IMR-90 (cell line): Measurements from ENCODE around the gene BRD1. TPM values are rescaled to one million over a fixed set of nuclear protein-coding genes. Genes with fewer than 3 reads are reported as not detected.

ENCODE experiments used
- ATAC-seq: fragments of 200-7000 bp; cut with Tn5 transposase; 2 replicates; pipeline ENCODE4 v1.9.1; 2020; ENCODE audit warnings: low read depth, mild to moderate bottlenecking, moderate library complexity
- BruUV-seq: library from RNA; stranded (reverse); fragments of 400-500 nt; replicated peaks from 2 replicates; lab custom pipeline; 2021; lab: Mats Ljungman, UMichigan
- CTCF ChIA-PET: fragments of 300-600 bp; formaldehyde crosslinking; extraction: SDS; loops from one replicate; lab custom pipeline; 2021; ENCODE audit warnings: antibody characterized with exemption; lab: Yijun Ruan, JAX
- POLR2A ChIA-PET: fragments of 300-600 bp; sonication (Branson Sonifier 250); formaldehyde crosslinking; loops from one replicate; lab custom pipeline; 2022; ENCODE audit warnings: antibody characterized with exemption; ENCODE audit not compliant: unreplicated experiment; lab: Charles Lee
- DNase-seq: peaks from one replicate; pipeline ENCODE4 v3.0.0; 2013
- H2AFZ ChIP-seq: replicated peaks from 2 replicates; pipeline ENCODE3; 2013; ENCODE audit warnings: low read length, mild to moderate bottlenecking; ENCODE audit not compliant: poor library complexity
- H2AK5ac ChIP-seq: 2 replicates; pipeline ENCODE4 v1.6.1; 2013; ENCODE audit warnings: low read depth, low read length, inconsistent platforms
- H2AK9ac ChIP-seq: replicated peaks from 2 replicates; pipeline ENCODE3; 2013; ENCODE audit warnings: mild to moderate bottlenecking, low read depth, low read length, moderate library complexity; ENCODE audit not compliant: poor library complexity
- H2BK120ac ChIP-seq: 2 replicates; pipeline ENCODE4 v1.6.1; 2013; ENCODE audit warnings: low read depth, low read length, inconsistent platforms
- H2BK15ac ChIP-seq: 3 replicates; pipeline ENCODE4 v1.6.1; 2013; ENCODE audit warnings: low read depth, low read length, inconsistent platforms
- H2BK20ac ChIP-seq: 2 replicates; pipeline ENCODE4 v1.6.1; 2013; ENCODE audit warnings: low read depth, mild to moderate bottlenecking, inconsistent platforms, low read length, moderate library complexity
- H2BK5ac ChIP-seq: 2 replicates; pipeline ENCODE4 v1.6.1; 2013; ENCODE audit warnings: mild to moderate bottlenecking, low read depth, low read length, inconsistent platforms; ENCODE audit not compliant: poor library complexity, severe bottlenecking
- H3K14ac ChIP-seq: replicated peaks from 2 replicates; pipeline ENCODE4 v1.6.1; 2013; ENCODE audit warnings: low read depth, low read length, inconsistent platforms
- H3K18ac ChIP-seq: 2 replicates; pipeline ENCODE4 v1.6.1; 2013; ENCODE audit warnings: low read depth, low read length, control low read depth
- H3K23ac ChIP-seq: 2 replicates; pipeline ENCODE4 v1.6.1; 2013; ENCODE audit warnings: low read depth, low read length, inconsistent platforms
- H3K27ac ChIP-seq: 2 replicates; pipeline ENCODE4 v1.5.1; 2013; ENCODE audit warnings: mild to moderate bottlenecking, control low read depth, low read length; ENCODE audit not compliant: insufficient read depth
- H3K27me3 ChIP-seq: 2 replicates; pipeline ENCODE4 v1.6.1; 2013; ENCODE audit warnings: low read length; ENCODE audit not compliant: control insufficient read depth, insufficient read depth
- H3K36me3 ChIP-seq: 2 replicates; pipeline ENCODE4 v1.6.1; 2013; ENCODE audit warnings: low read length, mixed read lengths; ENCODE audit not compliant: control insufficient read depth, insufficient read depth
- H3K4ac ChIP-seq: 2 replicates; pipeline ENCODE4 v1.6.1; 2013; ENCODE audit warnings: low read depth, low read length, inconsistent platforms
- H3K4me1 ChIP-seq: 2 replicates; pipeline ENCODE4 v1.6.1; 2013; ENCODE audit warnings: low read length, mixed read lengths; ENCODE audit not compliant: control insufficient read depth, insufficient read depth
- H3K4me2 ChIP-seq: 2 replicates; pipeline ENCODE4 v1.6.1; 2013; ENCODE audit warnings: low read depth, mild to moderate bottlenecking, control low read depth, low read length, moderate library complexity
- H3K4me3 ChIP-seq: 2 replicates; pipeline ENCODE4 v1.5.1; 2013; ENCODE audit warnings: low read depth, mild to moderate bottlenecking, control low read depth, low read length, moderate library complexity; ENCODE audit not compliant: insufficient read depth
- H3K56ac ChIP-seq: 2 replicates; pipeline ENCODE4 v1.6.1; 2013; ENCODE audit warnings: low read length, inconsistent platforms; ENCODE audit not compliant: insufficient read depth; ENCODE audit errors: extremely low read depth
- H3K79me1 ChIP-seq, 2 experiments: 2 replicates each; pipeline ENCODE4 v1.6.1; 2013; ENCODE audit warnings: low read length in 2 of 2, inconsistent platforms in 1 of 2, low read depth in 1 of 2
- H3K9ac ChIP-seq: 2 replicates; pipeline ENCODE4 v1.6.1; 2013; ENCODE audit warnings: low read depth, low read length, control low read depth
- H3K9me1 ChIP-seq: 2 replicates; pipeline ENCODE4 v1.6.1; 2013; ENCODE audit warnings: low read length, inconsistent platforms; ENCODE audit not compliant: insufficient read depth
- H3K9me3 ChIP-seq: 2 replicates; pipeline ENCODE4 v1.6.1; 2013; ENCODE audit warnings: low read length; ENCODE audit not compliant: control insufficient read depth, insufficient read depth
- H4K20me1 ChIP-seq: 2 replicates; pipeline ENCODE4 v1.6.1; 2013; ENCODE audit warnings: low read length, inconsistent platforms; ENCODE audit not compliant: insufficient read depth
- H4K5ac ChIP-seq: 2 replicates; pipeline ENCODE4 v1.6.1; 2013; ENCODE audit warnings: mild to moderate bottlenecking, low read depth, low read length, control low read depth
- H4K8ac ChIP-seq, 2 experiments: 2 replicates each; pipeline ENCODE4 v1.6.1; 2013; ENCODE audit warnings: low read depth in 2 of 2, low read length in 2 of 2, control low read depth in 1 of 2, inconsistent platforms in 1 of 2
- H4K91ac ChIP-seq: 2 replicates; pipeline ENCODE4 v1.6.1; 2013; ENCODE audit warnings: low read depth, low read length, inconsistent platforms; ENCODE audit not compliant: insufficient read depth
- CHD1 ChIP-seq: IDR thresholded peaks from 2 replicates; pipeline ENCODE4 v1.6.1; 2012; ENCODE audit warnings: low read depth, low read length, improper control_type of control experiment
- CTCF ChIP-seq: conservative IDR thresholded peaks from 2 replicates; pipeline ENCODE4 v1.5.1; 2012; ENCODE audit warnings: mild to moderate bottlenecking, low read depth, low read length, improper control_type of control experiment
- ELK1 ChIP-seq: fragments of 150-350 bp; IDR thresholded peaks from 2 replicates; pipeline ENCODE4 v1.6.1; 2016; ENCODE audit warnings: low read depth, mild to moderate bottlenecking, low read length, moderate library complexity, borderline replicate concordance
- NFE2L2 ChIP-seq: fragments of 150-350 bp; IDR thresholded peaks from 2 replicates; pipeline ENCODE4 v1.6.1; 2016; ENCODE audit warnings: low read depth, mild to moderate bottlenecking, low read length
- RAD21 ChIP-seq: IDR thresholded peaks from 2 replicates; pipeline ENCODE4 v1.6.1; 2012; ENCODE audit warnings: low read length, improper control_type of control experiment
- SMC3 ChIP-seq: fragments of 150-350 bp; IDR thresholded peaks from 2 replicates; pipeline ENCODE4 v1.6.1; 2016; ENCODE audit warnings: low read depth, mild to moderate bottlenecking, antibody characterized with exemption, low read length, moderate library complexity
- USF2 ChIP-seq: fragments of 150-350 bp; IDR thresholded peaks from 2 replicates; pipeline ENCODE4 v1.6.1; 2017; ENCODE audit warnings: mild to moderate bottlenecking, antibody characterized with exemption, low read length, low read depth
- WGBS, 2 experiments: methylation state at CpG; one replicate each; pipeline versions ENCODE4 v1.1.5 to v1.1.7; 2013; ENCODE audit warnings: missing lambda C conversion rate in 2 of 2; ENCODE audit not compliant: insufficient read length in 1 of 2; ENCODE audit errors: extremely low coverage in 2 of 2; 5-methylcytosine and 5-hydroxymethylcytosine counted together
- dilution Hi-C: fragments of 300-500 bp; cut with HindIII; formaldehyde crosslinking; loops from one replicate; pipeline ENCODE4 v1.14.3; 2018; ENCODE audit warnings: low sequenced_read_pairs; ENCODE audit not compliant: unreplicated experiment
- in situ Hi-C: fragments of 300-500 bp; cut with MboI; formaldehyde crosslinking; loops from 3 replicates; pipeline ENCODE4 v1.14.3; 2019; ENCODE audit warnings: low sequenced_read_pairs, inconsistent platforms, mixed read lengths
- intact Hi-C: fragments of 100-400 bp; cut with micrococcal nuclease; formaldehyde crosslinking; loops from 2 replicates; pipeline ENCODE4 v1.10.0; 2022
- polyA plus RNA-seq, 3 experiments: library from polyadenylated mRNA; depleted of rRNA; stranded (reverse); fragments of >200 nt; gene quantifications; 2 replicates each; pipeline ENCODE4 v1.2.3, GENCODE V29; 2012; ENCODE audit warnings: low replicate concordance in 1 of 3
- total RNA-seq: library from RNA; depleted of rRNA; stranded (reverse); fragments of >200 nt; gene quantifications from 2 replicates; pipeline ENCODE4 v1.2.3, GENCODE V29; 2012

BRD1 gene
- total and polyA plus RNA-seq, 2 of the 4 experiments (the other 2 are of a cell fraction): 10.0 to 10.6 TPM

- H2BK15ac ChIP-seq: no peak overlapping the region
- no peak for TF ChIP-seq CHD1
- TF ChIP-seq USF2: no peak
- no peak for TF ChIP-seq SMC3
- TF ChIP-seq RAD21: no peak
- TF ChIP-seq CTCF: no peak
- TF ChIP-seq NFE2L2: no peak
- no peak for TF ChIP-seq ELK1
- ChIA-PET CTCF (no interaction called here), POLR2A (no interaction called here)
- in situ Hi-C loops: no loop called here
- H3K27ac ChIP-seq: no peak overlapping the region
- H3K4me3 ChIP-seq: no peak overlapping the region
- H4K5ac ChIP-seq: no peak overlapping the region
- H2AFZ ChIP-seq: no peak overlapping the region
- no peak overlapping the region for H3K23ac ChIP-seq
- H3K9me3 ChIP-seq: no peaks in the 10 kb centered on the region
- H3K9ac ChIP-seq: no peak overlapping the region
- H2BK20ac ChIP-seq: no peak overlapping the region
- H3K18ac ChIP-seq: no peak overlapping the region
- H3K14ac ChIP-seq: no peak overlapping the region
- H2AK5ac ChIP-seq: no peak overlapping the region
- no peak for ATAC-seq
- WGBS, 2 experiments: 93% methylated on average over 21 of the region's 31 CpGs; no CpG with 5 or more reads in 1 of the 2 experiments
- no peak overlapping the region for H2BK5ac ChIP-seq
- no peak for DNase-seq
- no peaks in the 10 kb centered on the region for H3K9me1 ChIP-seq
- no peak overlapping the region for H3K4ac ChIP-seq
- no peak overlapping the region for H4K8ac ChIP-seq
- peaks cover 46% of the 10 kb centered on the region for H4K20me1 ChIP-seq
- H3K27me3 ChIP-seq: no peaks in the 10 kb centered on the region
- H2BK120ac ChIP-seq: no peak overlapping the region
- H3K79me1 ChIP-seq: peaks cover 0 to 37% of the 10 kb centered on the region in 2 experiments; a peak in 2 of 4 replicates
- dilution Hi-C loops: no loop called here
- H3K56ac ChIP-seq: no peak overlapping the region
- intact Hi-C loops: no loop called here
- peaks cover 4% of the 10 kb centered on the region; the same call in 1 of the 2 replicates for H3K4me1 ChIP-seq
- H3K36me3 ChIP-seq: peaks cover 58% of the 10 kb centered on the region
- BruUV-seq: no TSS peak
- no peak overlapping the region for H4K91ac ChIP-seq
- no peak overlapping the region for H2AK9ac ChIP-seq
- H3K4me2 ChIP-seq: no peak overlapping the region
Measured at GRCh38 chr22:49775867-49776511, 51.7 kb downstream of the BRD1 start.
